Middle frontal gyrus (tissue), 1 donor: Measurements from ENCODE around the gene C1RL.

Experiments used
- DNase-seq: peaks from one replicate; pipeline ENCODE4 v3.0.0-alpha.2; 2015; ENCODE audit warnings: low spot score; ENCODE audit errors: extremely low spot score

C1RL gene

DNA sequence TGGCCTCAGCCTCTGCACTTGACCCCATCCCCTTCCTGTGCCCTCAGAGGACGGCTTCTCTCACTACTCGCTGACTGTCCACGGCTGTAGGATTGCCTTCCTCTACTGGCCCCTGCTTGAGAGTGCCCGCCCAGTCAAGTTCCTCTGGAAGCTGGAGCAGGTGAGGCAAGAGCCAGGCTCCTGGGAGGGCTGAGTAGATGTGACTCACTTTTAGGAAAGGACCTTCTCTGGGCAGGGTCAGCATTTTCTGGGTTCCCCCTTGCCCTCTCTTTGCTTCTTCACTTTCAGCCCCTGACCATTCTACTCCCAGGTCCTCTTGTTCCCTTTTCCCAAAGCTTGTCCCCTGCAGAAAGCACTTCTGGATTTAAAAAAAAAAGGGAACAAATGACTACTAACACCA is 28.9 kb upstream of the C1RL start:
- no peak for DNase-seq

GRCh38 chr12:7136676-7137075 is 27.7 kb upstream of the C1RL start:
- DNase-seq = no peak

DNA sequence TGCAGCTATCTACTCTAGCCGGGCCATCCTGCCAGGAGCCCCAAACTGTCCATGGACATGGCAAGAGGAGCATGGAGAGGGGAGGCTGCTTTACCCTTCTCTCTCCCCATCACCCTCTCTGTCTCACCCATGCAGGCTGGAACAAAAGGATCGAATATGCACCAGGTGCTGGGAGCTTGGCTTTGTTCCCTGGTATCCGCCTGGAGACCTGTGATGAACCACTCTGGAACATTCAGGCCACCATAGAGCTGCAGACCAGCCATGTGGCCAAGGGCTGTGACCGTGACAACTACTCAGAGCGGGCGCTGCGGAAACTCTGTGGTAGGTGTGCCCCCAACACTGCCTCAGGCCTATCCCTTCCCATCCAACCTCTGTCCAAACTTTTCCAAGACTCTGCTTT is 27.1 kb upstream of the C1RL start:
- no peak for DNase-seq

DNA sequence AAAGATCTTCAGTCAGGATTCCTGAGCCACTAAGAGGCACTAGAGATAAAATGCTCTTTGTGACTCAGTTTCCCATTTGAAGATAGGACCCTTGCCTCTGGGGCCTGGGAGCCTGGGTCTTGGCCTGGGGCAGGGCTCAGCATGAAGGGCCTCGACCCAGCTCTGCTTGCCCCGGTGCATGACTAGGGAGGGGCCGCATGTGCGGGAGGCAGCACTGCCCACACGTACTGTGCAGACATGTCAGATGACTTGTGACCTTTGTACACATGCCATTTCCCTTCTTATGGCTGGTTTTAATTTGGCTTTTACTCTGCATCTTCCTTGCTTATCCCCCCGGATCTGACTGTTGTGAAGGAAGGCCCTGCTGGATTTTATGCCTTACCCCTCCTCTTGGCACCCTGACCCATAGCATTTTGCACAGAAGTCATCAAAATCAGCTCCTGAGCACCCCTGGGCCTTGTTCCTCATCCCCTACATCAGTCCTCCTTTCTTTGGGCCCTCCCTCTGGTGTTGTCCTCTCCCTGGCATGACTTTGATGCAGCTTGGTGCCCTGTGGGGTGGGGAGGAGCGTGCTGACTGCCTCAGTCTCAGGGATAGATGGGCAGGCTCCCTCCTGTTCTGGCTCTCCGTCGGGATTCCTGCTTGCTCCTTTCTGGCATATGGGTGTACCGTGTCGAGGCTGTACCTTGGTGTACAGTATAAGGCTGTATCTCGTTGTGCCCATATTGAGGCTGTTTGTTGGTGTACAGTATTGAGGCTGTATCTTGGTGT is 25.6 kb upstream of the C1RL start:
- no peak for DNase-seq

GRCh38 chr12:7131502-7131866 is 22.5 kb upstream of the C1RL start:
- DNase-seq = no peak

DNA sequence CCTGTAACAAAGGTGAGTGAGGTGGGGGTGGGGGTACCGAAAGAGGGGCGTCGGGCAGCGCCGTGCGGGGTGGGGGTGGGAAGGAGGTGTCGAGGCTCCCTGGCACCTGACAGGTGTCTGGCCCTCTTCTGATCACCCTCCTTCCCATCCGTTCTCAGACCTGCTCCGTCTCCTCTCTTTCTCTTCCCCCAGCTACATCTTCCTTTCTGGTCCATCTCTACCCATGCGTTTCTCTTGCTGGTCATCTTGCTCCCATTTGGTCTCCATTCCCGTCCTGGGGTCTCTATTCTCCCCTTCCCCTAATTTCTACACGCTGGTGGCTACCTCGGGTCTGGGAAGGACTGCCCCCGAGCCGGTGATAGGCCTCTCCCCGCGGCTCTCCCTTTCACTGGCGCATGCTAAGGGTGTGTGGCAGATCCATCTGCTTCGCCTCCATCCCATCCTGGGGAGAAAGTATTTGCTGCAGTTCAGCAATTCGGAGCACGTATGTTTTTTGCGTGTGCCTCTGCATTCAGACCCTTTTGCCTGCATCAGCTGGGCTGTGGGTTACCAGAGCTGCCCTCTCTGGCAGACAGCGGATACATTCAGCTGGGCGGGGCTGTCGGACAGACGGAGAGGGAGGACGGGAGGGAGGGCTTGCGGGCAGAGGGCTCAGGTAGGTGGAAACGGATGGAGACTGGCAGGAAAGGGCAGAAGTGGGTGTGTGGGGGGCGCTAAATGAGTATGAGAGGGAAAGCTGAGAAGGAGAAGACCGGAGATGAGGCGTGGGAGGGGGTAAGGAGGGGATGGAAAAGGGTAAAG is 21.9 kb upstream of the C1RL start:
- no peak for DNase-seq

DNA sequence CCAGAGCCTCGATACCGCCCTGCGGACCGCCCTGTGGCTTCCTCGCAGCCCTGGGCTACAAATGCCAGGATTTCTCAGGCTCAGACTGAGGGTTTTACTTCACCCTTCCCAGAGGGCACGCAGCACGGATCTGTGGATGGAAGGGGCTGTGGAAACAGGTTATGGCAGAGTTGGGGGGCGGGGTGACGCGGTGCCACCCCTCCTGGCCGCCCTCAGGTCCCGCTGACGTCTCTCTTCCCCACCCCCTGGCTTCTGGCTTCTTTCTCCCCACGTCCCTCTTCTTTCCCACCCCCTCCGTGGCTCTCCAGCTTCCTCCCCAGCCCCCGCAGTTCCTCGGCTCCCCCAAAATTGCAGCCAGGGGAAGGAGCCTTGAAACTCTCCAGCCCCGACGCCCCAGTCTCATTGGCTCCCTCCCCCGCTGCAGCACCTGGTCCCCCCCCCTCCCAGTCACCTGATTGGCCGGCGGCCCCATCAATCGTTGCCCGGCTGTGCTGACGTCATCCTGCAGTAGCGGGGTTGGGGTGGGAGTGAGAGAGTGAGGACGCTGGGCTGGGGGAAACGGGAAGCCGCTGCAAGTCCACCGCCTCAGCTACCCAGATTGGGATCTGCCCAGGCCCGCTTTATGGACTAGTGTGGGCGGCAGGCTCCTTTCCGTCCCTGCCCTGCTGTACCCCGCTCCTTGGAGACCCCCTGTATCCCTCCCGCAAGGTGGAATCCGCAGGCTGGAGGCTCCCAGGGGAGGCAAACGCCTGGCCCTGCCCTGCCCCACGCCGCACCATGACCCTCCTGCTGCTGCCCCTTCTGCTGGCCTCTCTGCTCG is 21.1 kb upstream of the C1RL start, which contains the start of gene CLSTN3:
Gene CLSTN3, plus strand, starts transcription at position 500 of the 820 bp plus-strand sequence. Its CDS starts 278 bp downstream, at position 778.
- peak; percentile 57 for DNase-seq

DNA sequence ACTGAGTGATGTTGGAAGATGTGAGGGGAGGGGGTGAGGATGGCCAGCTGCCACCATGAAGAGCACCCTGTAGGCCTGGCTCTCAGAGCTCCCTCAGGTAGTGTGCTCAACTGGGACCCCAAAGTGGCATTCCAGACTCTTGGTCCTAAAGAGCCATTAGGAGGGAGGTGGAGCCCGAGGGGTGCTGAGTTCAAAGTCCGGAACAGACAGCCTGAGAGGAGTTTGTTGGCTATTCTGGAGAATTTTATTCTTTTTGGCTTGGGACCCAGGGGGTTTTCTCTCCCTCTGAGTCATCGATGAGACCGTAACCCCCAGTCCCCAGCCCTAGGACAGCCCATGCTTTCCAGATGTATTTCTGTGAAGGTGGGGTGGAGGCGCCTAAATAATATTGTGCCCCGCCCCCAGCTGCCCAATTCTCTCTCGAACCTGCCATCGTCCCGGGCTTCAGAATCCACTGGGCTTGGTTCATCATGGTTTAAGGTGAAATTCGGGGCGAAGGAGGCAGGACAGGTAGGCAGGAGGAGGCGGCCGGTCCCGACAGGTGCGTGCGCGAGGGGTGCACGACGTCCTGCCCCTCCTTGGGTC is 20.4 kb upstream of the C1RL start:
- DNase-seq = no peak

- no peak for DNase-seq
Observed at GRCh38 chr12:7128681-7129286, 19.8 kb upstream of the C1RL start, which contains the start of gene RBP5. Gene RBP5, minus strand, starts transcription at chr12:7128889. Its CDS starts 114 bp downstream, at chr12:7128775.

GRCh38 chr12:7127916-7128626 is 19.1 kb upstream of the C1RL start:
- DNase-seq = no peak

DNA sequence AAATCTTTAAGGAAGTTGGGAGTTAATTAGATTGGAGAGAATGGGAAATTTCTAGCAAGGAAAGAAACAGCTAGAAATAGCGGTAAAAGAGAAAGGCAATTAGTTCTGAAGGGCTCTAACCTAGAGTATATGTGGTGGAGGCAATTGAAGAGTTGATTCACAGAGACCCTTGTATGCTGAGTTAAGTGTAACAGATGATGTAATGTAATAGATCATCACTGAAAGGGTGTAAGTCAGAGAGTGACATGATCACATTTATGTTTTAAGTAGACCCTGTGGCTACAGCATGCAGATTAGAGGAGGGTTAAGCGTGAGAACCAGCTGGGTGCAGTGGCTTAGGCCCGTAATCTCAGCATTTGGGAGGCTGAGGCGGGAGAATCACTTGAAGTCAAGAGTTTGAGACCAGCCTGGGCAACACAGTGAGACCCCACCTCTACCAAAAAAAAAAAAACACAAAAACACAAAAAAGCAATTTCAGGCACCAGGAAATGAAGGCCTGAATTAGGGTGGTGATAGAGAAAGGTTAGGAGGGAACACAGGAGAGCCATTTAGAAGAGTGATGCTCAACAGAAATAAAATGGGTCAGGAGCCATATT is 16.7 kb upstream of the C1RL start:
- no peak for DNase-seq

- DNase-seq = no peak
Observed at GRCh38 chr12:7123806-7124522, 14.9 kb upstream of the C1RL start.

GRCh38 chr12:7122811-7123769 is 14.1 kb upstream of the C1RL start:
- DNase-seq = no peak

GRCh38 chr12:7121324-7121723 is 12.3 kb upstream of the C1RL start:
- no peak for DNase-seq

- no peak for DNase-seq
Observed at GRCh38 chr12:7120166-7120565, 11.2 kb upstream of the C1RL start.

- no peak for DNase-seq
Observed at GRCh38 chr12:7118881-7119280, 9.9 kb upstream of the C1RL start.

- no peak for DNase-seq
Observed at GRCh38 chr12:7117670-7118069, 8.7 kb upstream of the C1RL start.

GRCh38 chr12:7116916-7117315 is 7.9 kb upstream of the C1RL start:
- no peak for DNase-seq
